ENCODE measurements around the gene NTRK1. TPM values are rescaled to one million over a fixed set of nuclear protein-coding genes. Genes with fewer than 3 reads are reported as not detected.
A peak's percentile ranks its signal among the peaks of the same experiment; 100 is the strongest.

Gene NTRK1
- polyA plus RNA-seq (2013): 0.29 and 0.45 TPM in 2 replicates

- no peak for DNase-seq
- Histone ChIP-seq H3K27ac (ENCODE audit: low read depth, low read length) (no peak within 1 kb of the TSS), H3K4me3 (ENCODE audit: low read depth, low read length) (no peak within 1 kb of the TSS), H3K4me1 (ENCODE audit: control insufficient read depth in 1 of 2, insufficient read depth in 2 of 2, low read length in 2 of 2) (peaks cover 8 to 19% of the 10 kb centered on the region in 2 experiments), H2BK120ac (ENCODE audit: insufficient read depth, low read length, poor library complexity) (no peak within 1 kb of the TSS), H3K9ac (ENCODE audit: low read length) (no peak within 1 kb of the TSS), H3K79me2 (ENCODE audit: control insufficient read depth, insufficient read depth, low read length, poor library complexity) (no peaks in the 10 kb centered on the region), H2BK12ac (ENCODE audit: low read length) (no peak within 1 kb of the TSS), H3K18ac (ENCODE audit: low read length) (no peak within 1 kb of the TSS), H4K8ac (ENCODE audit: low read depth, low read length) (no peak within 1 kb of the TSS), H3K23ac (ENCODE audit: low read length) (no peak within 1 kb of the TSS), H3K36me3 (ENCODE audit: control insufficient read depth in 1 of 2, insufficient read depth in 2 of 2, low read length in 2 of 2) (no peaks in the 10 kb centered on the region), H3K27me3 (ENCODE audit: insufficient read depth, low read length) (peaks cover 56% of the 10 kb centered on the region), H3K79me1 (ENCODE audit: low read length) (no peaks in the 10 kb centered on the region), H4K91ac (ENCODE audit: low read depth, low read length) (no peak within 1 kb of the TSS), H4K12ac (ENCODE audit: low read depth, low read length) (no peak within 1 kb of the TSS), H2AFZ (ENCODE audit: insufficient read depth, low read length, poor library complexity) (no peak within 1 kb of the TSS), H3K4ac (ENCODE audit: low read depth, low read length) (no peak within 1 kb of the TSS), H2BK5ac (ENCODE audit: low read depth, low read length, poor library complexity) (no peak within 1 kb of the TSS), H3K14ac (ENCODE audit: low read length) (no peak within 1 kb of the TSS), H3K4me2 (ENCODE audit: low read length) (peak within 1 kb of the TSS; percentile 52), H3K9me3 (ENCODE audit: insufficient read depth, low read depth, low read length) (peaks cover 7% of the 10 kb centered on the region), H2AK5ac (ENCODE audit: low read length) (no peak within 1 kb of the TSS)
- no CpG with 5 or more reads among the region's 69 CpGs for WGBS (ENCODE audit: extremely low coverage, insufficient coverage, insufficient read length)
Observed at GRCh38 chr1:156860628-156861423, at the start of gene NTRK1. NTRK1 (plus strand) TSS chr1:156860865; CDS start chr1:156860935, 70 bp downstream.

GRCh38 chr1:156811168-156811567 lies 49.5 kb upstream of the NTRK1 start:
- no CpG with 5 or more reads among the region's 4 CpGs for WGBS (ENCODE audit: extremely low coverage, insufficient coverage, insufficient read length)
- no peak overlapping the region for H4K8ac ChIP-seq (ENCODE audit: low read depth, low read length)
- H2BK120ac ChIP-seq (ENCODE audit: insufficient read depth, low read length, poor library complexity): no peak overlapping the region
- no peak overlapping the region for H2BK12ac ChIP-seq (ENCODE audit: low read length)
- H3K4me2 ChIP-seq (ENCODE audit: low read length): no peak overlapping the region
- no peak overlapping the region for H2AFZ ChIP-seq (ENCODE audit: insufficient read depth, low read length, poor library complexity)
- H3K18ac ChIP-seq (ENCODE audit: low read length): no peak overlapping the region
- H3K23ac ChIP-seq (ENCODE audit: low read length): no peak overlapping the region
- no peak overlapping the region for H3K27ac ChIP-seq (ENCODE audit: low read depth, low read length)
- H4K91ac ChIP-seq (ENCODE audit: low read depth, low read length): no peak overlapping the region
- H3K79me1 ChIP-seq (ENCODE audit: low read length): no peaks in the 10 kb centered on the region
- H2BK5ac ChIP-seq (ENCODE audit: low read depth, low read length, poor library complexity): no peak overlapping the region
- no peak for DNase-seq
- peaks cover 2% of the 10 kb centered on the region for H3K27me3 ChIP-seq (ENCODE audit: insufficient read depth, low read length)
- peaks cover 9 to 11% of the 10 kb centered on the region in 2 experiments for H3K4me1 ChIP-seq (ENCODE audit: control insufficient read depth in 1 of 2, insufficient read depth in 2 of 2, low read length in 2 of 2)
- no peak overlapping the region for H3K4ac ChIP-seq (ENCODE audit: low read depth, low read length)
- H3K9ac ChIP-seq (ENCODE audit: low read length): no peak overlapping the region
- no peaks in the 10 kb centered on the region for H3K79me2 ChIP-seq (ENCODE audit: control insufficient read depth, insufficient read depth, low read length, poor library complexity)
- H4K12ac ChIP-seq (ENCODE audit: low read depth, low read length): no peak overlapping the region
- no peak overlapping the region for H2AK5ac ChIP-seq (ENCODE audit: low read length)
- no peak overlapping the region for H3K14ac ChIP-seq (ENCODE audit: low read length)
- H3K36me3 ChIP-seq (ENCODE audit: control insufficient read depth in 1 of 2, insufficient read depth in 2 of 2, low read length in 2 of 2): no peaks in the 10 kb centered on the region
- no peak overlapping the region for H3K4me3 ChIP-seq (ENCODE audit: low read depth, low read length)
- peaks cover 2% of the 10 kb centered on the region for H3K9me3 ChIP-seq (ENCODE audit: insufficient read depth, low read depth, low read length)

GRCh38 chr1:156812293-156812990 lies 48.2 kb upstream of the NTRK1 start:
- Histone ChIP-seq H3K4me3 (ENCODE audit: low read depth, low read length) (no peak overlapping the region), H3K27ac (ENCODE audit: low read depth, low read length) (no peak overlapping the region), H2AK5ac (ENCODE audit: low read length) (no peak overlapping the region)

GRCh38 chr1:156813298-156813697 lies 47.4 kb upstream of the NTRK1 start:
- Histone ChIP-seq H3K9ac (ENCODE audit: low read length) (no peak overlapping the region), H3K79me1 (ENCODE audit: low read length) (no peaks in the 10 kb centered on the region), H3K4ac (ENCODE audit: low read depth, low read length) (no peak overlapping the region), H3K27me3 (ENCODE audit: insufficient read depth, low read length) (peaks cover 2% of the 10 kb centered on the region), H3K9me3 (ENCODE audit: insufficient read depth, low read depth, low read length) (peaks cover 4% of the 10 kb centered on the region), H2BK5ac (ENCODE audit: low read depth, low read length, poor library complexity) (no peak overlapping the region), H2AFZ (ENCODE audit: insufficient read depth, low read length, poor library complexity) (no peak overlapping the region), H3K14ac (ENCODE audit: low read length) (no peak overlapping the region), H3K4me3 (ENCODE audit: low read depth, low read length) (no peak overlapping the region), H3K4me1 (ENCODE audit: control insufficient read depth in 1 of 2, insufficient read depth in 2 of 2, low read length in 2 of 2) (peaks cover 9 to 11% of the 10 kb centered on the region in 2 experiments), H3K79me2 (ENCODE audit: control insufficient read depth, insufficient read depth, low read length, poor library complexity) (no peaks in the 10 kb centered on the region), H2AK5ac (ENCODE audit: low read length) (no peak overlapping the region), H4K8ac (ENCODE audit: low read depth, low read length) (no peak overlapping the region), H2BK12ac (ENCODE audit: low read length) (no peak overlapping the region), H4K12ac (ENCODE audit: low read depth, low read length) (no peak overlapping the region), H2BK120ac (ENCODE audit: insufficient read depth, low read length, poor library complexity) (no peak overlapping the region), H3K18ac (ENCODE audit: low read length) (no peak overlapping the region), H4K91ac (ENCODE audit: low read depth, low read length) (no peak overlapping the region), H3K36me3 (ENCODE audit: control insufficient read depth in 1 of 2, insufficient read depth in 2 of 2, low read length in 2 of 2) (no peaks in the 10 kb centered on the region), H3K27ac (ENCODE audit: low read depth, low read length) (no peak overlapping the region), H3K23ac (ENCODE audit: low read length) (no peak overlapping the region), H3K4me2 (ENCODE audit: low read length) (peak overlapping the region; percentile 65)
- no peak for DNase-seq
- WGBS (ENCODE audit: extremely low coverage, insufficient coverage, insufficient read length): no CpG with 5 or more reads among the region's 10 CpGs

More at GRCh38 chr1:156812293-156812990, 48.2 kb upstream of the NTRK1 start:
- Histone ChIP-seq H3K18ac (ENCODE audit: low read length) (no peak overlapping the region), H3K79me1 (ENCODE audit: low read length) (no peaks in the 10 kb centered on the region), H2BK120ac (ENCODE audit: insufficient read depth, low read length, poor library complexity) (no peak overlapping the region), H2BK5ac (ENCODE audit: low read depth, low read length, poor library complexity) (no peak overlapping the region), H3K14ac (ENCODE audit: low read length) (no peak overlapping the region), H3K4me1 (ENCODE audit: control insufficient read depth in 1 of 2, insufficient read depth in 2 of 2, low read length in 2 of 2) (peaks cover 9 to 11% of the 10 kb centered on the region in 2 experiments), H3K79me2 (ENCODE audit: control insufficient read depth, insufficient read depth, low read length, poor library complexity) (no peaks in the 10 kb centered on the region), H2AFZ (ENCODE audit: insufficient read depth, low read length, poor library complexity) (no peak overlapping the region), H3K4ac (ENCODE audit: low read depth, low read length) (no peak overlapping the region), H4K8ac (ENCODE audit: low read depth, low read length) (no peak overlapping the region), H3K4me2 (ENCODE audit: low read length) (no peak overlapping the region), H3K27me3 (ENCODE audit: insufficient read depth, low read length) (peaks cover 2% of the 10 kb centered on the region), H4K91ac (ENCODE audit: low read depth, low read length) (no peak overlapping the region), H3K23ac (ENCODE audit: low read length) (no peak overlapping the region), H2BK12ac (ENCODE audit: low read length) (no peak overlapping the region), H3K9me3 (ENCODE audit: insufficient read depth, low read depth, low read length) (peaks cover 4% of the 10 kb centered on the region), H3K36me3 (ENCODE audit: control insufficient read depth in 1 of 2, insufficient read depth in 2 of 2, low read length in 2 of 2) (no peaks in the 10 kb centered on the region), H3K9ac (ENCODE audit: low read length) (no peak overlapping the region), H4K12ac (ENCODE audit: low read depth, low read length) (no peak overlapping the region)
- DNase-seq: no peak
- WGBS (ENCODE audit: extremely low coverage, insufficient coverage, insufficient read length): no CpG with 5 or more reads among the region's 10 CpGs
